ENCODE results near the gene RETSAT.
A peak's percentile ranks its signal among the peaks of the same experiment; 100 is the strongest.
"Not testable (repeated sequence)": the region's sequence is repeated elsewhere in the genome, so short reads cannot be mapped to it uniquely, and the experiment has no call there.

Gene RETSAT

GRCh38 chr2:85377083-85377482, 22.8 kb upstream of the RETSAT start:
- no peak for DNase-seq

- no peak for DNase-seq
These were observed 22.1 kb upstream of the RETSAT start for GRCh38 chr2:85376291-85377065.

GRCh38 chr2:85371045-85371444, 16.7 kb upstream of the RETSAT start:
- no peak for DNase-seq

- peak; percentile 11 for DNase-seq
These were observed 15.2 kb upstream of the RETSAT start for GRCh38 chr2:85369500-85369899.

- no peak for DNase-seq
These were observed 14.6 kb upstream of the RETSAT start for GRCh38 chr2:85368921-85369320.

- no peak for DNase-seq
These were observed 12.9 kb upstream of the RETSAT start for GRCh38 chr2:85367180-85367579.

- DNase-seq = not testable (repeated sequence)
These were observed 8.5 kb upstream of the RETSAT start for GRCh38 chr2:85362653-85363387.

- no peak for DNase-seq
These were observed 3.4 kb upstream of the RETSAT start for GRCh38 chr2:85357736-85358135.

- no peak for DNase-seq
These were observed 1.9 kb upstream of the RETSAT start for GRCh38 chr2:85356186-85356585.

- DNase-seq = no peak
These were observed 1.2 kb upstream of the RETSAT start for GRCh38 chr2:85355521-85355920.

- DNase-seq = no peak
These were observed 714 bp upstream of the RETSAT start for GRCh38 chr2:85355073-85355410.

- no peak for DNase-seq
These were observed 447 bp downstream of the RETSAT start for GRCh38 chr2:85353876-85354285.

- DNase-seq = no peak
These were observed 6.7 kb downstream of the RETSAT start for GRCh38 chr2:85347599-85347998.

- DNase-seq = no peak
These were observed 9.9 kb downstream of the RETSAT start for GRCh38 chr2:85344356-85344954.

- DNase-seq = not testable (repeated sequence)
These were observed 11.0 kb downstream of the RETSAT start for GRCh38 chr2:85343207-85343895.

- DNase-seq = no peak
These were observed 12.2 kb downstream of the RETSAT start for GRCh38 chr2:85342156-85342555.

- DNase-seq = no peak
These were observed 12.9 kb downstream of the RETSAT start for GRCh38 chr2:85341269-85342029.

- no peak for DNase-seq
These were observed 14.1 kb downstream of the RETSAT start for GRCh38 chr2:85340034-85340892.

GRCh38 chr2:85334928-85335327, 19.4 kb downstream of the RETSAT start:
- no peak for DNase-seq

GRCh38 chr2:85333877-85334276, 20.5 kb downstream of the RETSAT start:
- DNase-seq = not testable (repeated sequence)

- DNase-seq = no peak
These were observed 23.3 kb downstream of the RETSAT start for GRCh38 chr2:85330839-85331636.
